ENCODE data around the gene OR8K3.

- no peak for TF ChIP-seq EZH2phosphoT487 (IDR thresholded peaks at IDR 0.05; ENCODE audit: low read depth, severe bottlenecking, unreplicated experiment)
- TF ChIP-seq CTCF (IDR thresholded peaks at IDR 0.05; ENCODE audit: poor library complexity): no peak
These were observed 30.8 kb downstream of the OR8K3 start, which contains the start of gene OR8K1 for GRCh38 chr11:56345739-56346138.

All from hepatocyte (in vitro differentiated cells).